Measurements from ENCODE around the gene STX5. TPM values are rescaled to one million over a fixed set of nuclear protein-coding genes. Genes with fewer than 3 reads are reported as not detected.
A peak's percentile ranks its signal among the peaks of the same experiment; 100 is the strongest.

Gene STX5
- total RNA-seq, 2 experiments from 2014 or later: 30.6 to 41.0 TPM

GRCh38 chr11:62804310-62805075 is 27.4 kb downstream of the STX5 start:
- intact Hi-C loops (cut with micrococcal nuclease; ENCODE audit: unreplicated experiment): loop anchor here (1.0 to 2.0 kb wide), 3 partner anchors 18 to 58 kb away; partner anchors contain the start of genes TMEM179B and WDR74
- Histone ChIP-seq H3K9me2 (ENCODE audit: insufficient read depth, low read length) (no peaks in the 10 kb centered on the region), H3K79me2 (ENCODE audit: insufficient read depth, low read depth, low read length) (peaks cover 23% of the 10 kb centered on the region), H3K36me3 (ENCODE audit: insufficient read depth, low read length) (peaks cover 40% of the 10 kb centered on the region), H4K20me1 (ENCODE audit: insufficient read depth, low read length) (peaks cover 8% of the 10 kb centered on the region; the same call in 1 of the 2 replicates), H3K9me3 (ENCODE audit: low read length) (no peaks in the 10 kb centered on the region), H3K4me1 (ENCODE audit: insufficient read depth, low read length, poor library complexity, severe bottlenecking) (peaks cover 31% of the 10 kb centered on the region), H3K4me2 (ENCODE audit: low read length) (peak overlapping the region; percentile 98), H2AFZ (ENCODE audit: low read length) (no peak overlapping the region), H3K4me3 (ENCODE audit: low read depth, low read length, poor library complexity, severe bottlenecking) (peak overlapping the region; percentile 89), H3K27ac (ENCODE audit: low read depth, low read length, poor library complexity, severe bottlenecking) (peak overlapping the region; percentile 77)
- ChIA-PET CTCF (ENCODE audit: unreplicated experiment) (no interaction called here), POLR2A (interaction anchor here (1.0 to 1.4 kb wide), 5 partner anchors 10 to 77 kb away, joined by 3 to 5 read pairs (median 3); partner anchors contain the start of gene HNRNPUL2)
- DNase-seq (ENCODE audit: low spot score): peak; percentile 44
- TSS peak; percentile 79 for BruUV-seq (replicated peaks)
- TF ChIP-seq CTCF (conservative IDR thresholded peaks at IDR 0.05; ENCODE audit: low read length) (no peak), EZH2phosphoT487 (IDR thresholded peaks at IDR 0.05; ENCODE audit: borderline replicate concordance, low read depth, low read length) (no peak)

GRCh38 chr11:62801071-62801470 is 30.8 kb downstream of the STX5 start:
- TF ChIP-seq CTCF (conservative IDR thresholded peaks at IDR 0.05; ENCODE audit: low read length) (no peak), EZH2phosphoT487 (IDR thresholded peaks at IDR 0.05; ENCODE audit: borderline replicate concordance, low read depth, low read length) (no peak)
- no peaks in the 10 kb centered on the region for H3K9me3 ChIP-seq (ENCODE audit: low read length)
- peaks cover 9% of the 10 kb centered on the region for H3K4me1 ChIP-seq (ENCODE audit: insufficient read depth, low read length, poor library complexity, severe bottlenecking)
- H3K27ac ChIP-seq (ENCODE audit: low read depth, low read length, poor library complexity, severe bottlenecking): no peak overlapping the region
- BruUV-seq (replicated peaks): no TSS peak
- H3K9me2 ChIP-seq (ENCODE audit: insufficient read depth, low read length): no peaks in the 10 kb centered on the region
- intact Hi-C loops (cut with micrococcal nuclease; ENCODE audit: unreplicated experiment): no loop called here
- H3K4me3 ChIP-seq (ENCODE audit: low read depth, low read length, poor library complexity, severe bottlenecking): no peak overlapping the region
- H3K4me2 ChIP-seq (ENCODE audit: low read length): no peak overlapping the region
- no peak for DNase-seq (ENCODE audit: low spot score)
- H3K36me3 ChIP-seq (ENCODE audit: insufficient read depth, low read length): peaks cover 73% of the 10 kb centered on the region
- peaks cover 20% of the 10 kb centered on the region for H3K79me2 ChIP-seq (ENCODE audit: insufficient read depth, low read depth, low read length)
- H2AFZ ChIP-seq (ENCODE audit: low read length): no peak overlapping the region
- peaks cover 8% of the 10 kb centered on the region; the same call in 1 of the 2 replicates for H4K20me1 ChIP-seq (ENCODE audit: insufficient read depth, low read length)
- ChIA-PET POLR2A (no interaction called here), CTCF (ENCODE audit: unreplicated experiment) (no interaction called here)

- Histone ChIP-seq H4K20me1 (ENCODE audit: insufficient read depth, low read length) (peaks cover 5% of the 10 kb centered on the region; the same call in 1 of the 2 replicates), H3K4me2 (ENCODE audit: low read length) (no peak overlapping the region), H3K36me3 (ENCODE audit: insufficient read depth, low read length) (peaks cover 89% of the 10 kb centered on the region), H3K4me1 (ENCODE audit: insufficient read depth, low read length, poor library complexity, severe bottlenecking) (peaks cover 7% of the 10 kb centered on the region), H3K79me2 (ENCODE audit: insufficient read depth, low read depth, low read length) (peaks cover 14% of the 10 kb centered on the region), H3K9me2 (ENCODE audit: insufficient read depth, low read length) (no peaks in the 10 kb centered on the region), H3K4me3 (ENCODE audit: low read depth, low read length, poor library complexity, severe bottlenecking) (no peak overlapping the region), H3K9me3 (ENCODE audit: low read length) (no peaks in the 10 kb centered on the region), H3K27ac (ENCODE audit: low read depth, low read length, poor library complexity, severe bottlenecking) (no peak overlapping the region), H2AFZ (ENCODE audit: low read length) (no peak overlapping the region)
- ChIA-PET POLR2A (no interaction called here), CTCF (ENCODE audit: unreplicated experiment) (no interaction called here)
- no peak for TF ChIP-seq CTCF (conservative IDR thresholded peaks at IDR 0.05; ENCODE audit: low read length)
- TF ChIP-seq EZH2phosphoT487 (IDR thresholded peaks at IDR 0.05; ENCODE audit: borderline replicate concordance, low read depth, low read length): no peak
- DNase-seq (ENCODE audit: low spot score): no peak
- no TSS peak for BruUV-seq (replicated peaks)
- intact Hi-C loops (cut with micrococcal nuclease; ENCODE audit: unreplicated experiment): no loop called here
Observed at GRCh38 chr11:62799486-62799885, 32.4 kb downstream of the STX5 start.

All from OCI-LY7 (cell line).